Endodermal cell (in vitro differentiated cells): ENCODE results near the gene THADA. TPM values are rescaled to one million over a fixed set of nuclear protein-coding genes. Genes with fewer than 3 reads are reported as not detected.

Source experiments
- DNase-seq: peaks from one replicate; pipeline ENCODE4 v3.0.0-alpha.2; 2017
- H3K27ac ChIP-seq: 2 replicates; pipeline ENCODE4 v1.5.1; 2013; ENCODE audit warnings: mild to moderate bottlenecking, low read depth, low read length, moderate library complexity
- H3K27me3 ChIP-seq: 2 replicates; pipeline ENCODE4 v1.6.1; 2013; ENCODE audit warnings: mild to moderate bottlenecking, low read length, moderate library complexity; ENCODE audit not compliant: insufficient read depth, control insufficient read depth, poor library complexity, severe bottlenecking
- H3K36me3 ChIP-seq: 2 replicates; pipeline ENCODE4 v1.7.0; 2013; ENCODE audit warnings: mild to moderate bottlenecking, low read length, moderate library complexity; ENCODE audit not compliant: control insufficient read depth, insufficient read depth
- H3K4me1 ChIP-seq: one replicate; pipeline ENCODE4 v1.7.0; 2013; ENCODE audit warnings: low read length; ENCODE audit not compliant: control insufficient read depth, insufficient read depth
- H3K4me3 ChIP-seq: 2 replicates; pipeline ENCODE4 v1.5.1; 2013; ENCODE audit warnings: mild to moderate bottlenecking, low read length, moderate library complexity
- H3K9ac ChIP-seq: 2 replicates; pipeline ENCODE4 v1.6.1; 2013; ENCODE audit warnings: mild to moderate bottlenecking, low read length, moderate library complexity; ENCODE audit not compliant: poor library complexity, severe bottlenecking; ENCODE audit errors: extremely low read depth
- H3K9me3 ChIP-seq: 2 replicates; pipeline ENCODE4 v1.6.1; 2013; ENCODE audit warnings: mild to moderate bottlenecking, low read length, moderate library complexity; ENCODE audit not compliant: control insufficient read depth
- H3K27ac Mint-ChIP-seq: 2 replicates; pipeline ENCODE4 v1.8.0; 2020; ENCODE audit warnings: mixed read lengths
- H3K27me3 Mint-ChIP-seq: 2 replicates; pipeline ENCODE4 v1.8.0; 2021; ENCODE audit warnings: mild to moderate bottlenecking, mixed read lengths; ENCODE audit not compliant: insufficient read depth
- H3K36me3 Mint-ChIP-seq: 2 replicates; pipeline ENCODE4 v1.8.0; 2020; ENCODE audit warnings: low read depth, mixed read lengths
- H3K4me1 Mint-ChIP-seq: 2 replicates; pipeline ENCODE4 v1.8.0; 2020; ENCODE audit warnings: mixed read lengths
- H3K4me3 Mint-ChIP-seq: 2 replicates; pipeline ENCODE4 v1.8.0; 2020; ENCODE audit warnings: mild to moderate bottlenecking, moderate library complexity, mixed read lengths
- H3K9me3 Mint-ChIP-seq: 2 replicates; pipeline ENCODE4 v1.8.0; 2020; ENCODE audit warnings: mild to moderate bottlenecking, mixed read lengths
- CTCF ChIP-seq: fragments of 200-600 bp; sonication (generic); conservative IDR thresholded peaks from 2 replicates; pipeline ENCODE4 v1.5.0; 2021; ENCODE audit warnings: antibody characterized with exemption, mild to moderate bottlenecking
- WGBS, 2 experiments: methylation state at CpG; one replicate each; pipeline versions ENCODE4 v1.1.5 to v1.1.7; 2013; ENCODE audit warnings: missing lambda C conversion rate in 2 of 2, mixed read lengths in 1 of 2; ENCODE audit not compliant: insufficient coverage in 1 of 2, insufficient read length in 1 of 2; 5-methylcytosine and 5-hydroxymethylcytosine counted together
- total RNA-seq, 2 donors: library from RNA; stranded (reverse); fragmentation: NEBNext Ultra II Directional in 1 of 2; extraction: Animal tissue kit (Norgen Biotek cat#: 25700) in 1 of 2; gene quantifications; 2 replicates in 1 of 2; 3 replicates in 1 of 2; pipeline ENCODE4 v1.2.1, GENCODE V29; 2021

Gene THADA
- total RNA-seq, 2 donors from 2014 or later, result 32.8 to 35.0 TPM

GRCh38 chr2:43312755-43313641, 282.8 kb downstream of the THADA start:
- Histone ChIP-seq H3K27ac (no peak overlapping the region), H3K9me3 (no peaks in the 10 kb centered on the region), H3K4me3 (no peak overlapping the region), H3K4me1 (no peaks in the 10 kb centered on the region), H3K9ac (no peak overlapping the region), H3K36me3 (no peaks in the 10 kb centered on the region), H3K27me3 (no peaks in the 10 kb centered on the region)
- no peaks in the 10 kb centered on the region for H3K4me1 Mint-ChIP-seq
- H3K27me3 Mint-ChIP-seq, result no peaks in the 10 kb centered on the region
- no peak for DNase-seq
- WGBS, 2 experiments, result 90 to 93% methylated on average over 5 to 7 of the region's 7 CpGs
- H3K9me3 Mint-ChIP-seq, result no peaks in the 10 kb centered on the region
- no peak for TF ChIP-seq CTCF
- no peak overlapping the region for H3K4me3 Mint-ChIP-seq
- peaks cover 10% of the 10 kb centered on the region for H3K36me3 Mint-ChIP-seq
- no peak overlapping the region for H3K27ac Mint-ChIP-seq

GRCh38 chr2:43311276-43311675, 284.6 kb downstream of the THADA start:
- no peaks in the 10 kb centered on the region for H3K9me3 Mint-ChIP-seq
- Histone ChIP-seq H3K36me3 (no peaks in the 10 kb centered on the region), H3K9me3 (no peaks in the 10 kb centered on the region), H3K4me1 (no peaks in the 10 kb centered on the region), H3K4me3 (no peak overlapping the region), H3K9ac (no peak overlapping the region), H3K27ac (no peak overlapping the region), H3K27me3 (no peaks in the 10 kb centered on the region)
- no peaks in the 10 kb centered on the region for H3K27me3 Mint-ChIP-seq
- TF ChIP-seq CTCF, result no peak
- DNase-seq, result no peak
- H3K27ac Mint-ChIP-seq, result no peak overlapping the region
- H3K4me1 Mint-ChIP-seq, result peaks cover 7% of the 10 kb centered on the region
- H3K36me3 Mint-ChIP-seq, result peaks cover 10% of the 10 kb centered on the region
- H3K4me3 Mint-ChIP-seq, result no peak overlapping the region

- H3K9ac ChIP-seq, result no peak overlapping the region
- no peak for DNase-seq
- H3K9me3 Mint-ChIP-seq, result no peaks in the 10 kb centered on the region
- H3K4me1 Mint-ChIP-seq, result peaks cover 16% of the 10 kb centered on the region
- no peaks in the 10 kb centered on the region for H3K27me3 Mint-ChIP-seq
- no peaks in the 10 kb centered on the region for H3K27me3 ChIP-seq
- no peaks in the 10 kb centered on the region for H3K36me3 ChIP-seq
- no peaks in the 10 kb centered on the region for H3K9me3 ChIP-seq
- WGBS, 2 experiments, result no CpG with 5 or more reads among the region's 1 CpG
- H3K27ac Mint-ChIP-seq, result no peak overlapping the region
- peaks cover 3% of the 10 kb centered on the region for H3K4me1 ChIP-seq
- H3K36me3 Mint-ChIP-seq, result peaks cover 10% of the 10 kb centered on the region
- TF ChIP-seq CTCF, result no peak
- no peak overlapping the region for H3K4me3 ChIP-seq
- H3K27ac ChIP-seq, result no peak overlapping the region
- no peak overlapping the region for H3K4me3 Mint-ChIP-seq
Measured at GRCh38 chr2:43309935-43310334, 285.9 kb downstream of the THADA start.
